Thyroid gland (tissue), 4 donors: ENCODE data around the gene HEXD. TPM values are rescaled to one million over a fixed set of nuclear protein-coding genes. Genes with fewer than 3 reads are reported as not detected.
A peak's percentile ranks its signal among the peaks of the same experiment; 100 is the strongest.

Experiments
- DNase-seq, 2 donors: peaks; one replicate each; pipeline ENCODE4 v3.0.0-alpha.2; 2019
- H3K27ac ChIP-seq, 3 donors: fragments of 200-600 bp; sonication (generic); 1 replicate in 2 of 3; 2 replicates in 1 of 3; pipeline ENCODE4 v1.5.1; 2016 to 2019; ENCODE audit warnings: mild to moderate bottlenecking in 1 of 3, moderate library complexity in 1 of 3
- H3K27me3 ChIP-seq: fragments of 200-600 bp; sonication (generic); one replicate; pipeline ENCODE4 v1.5.1; 2019
- H3K36me3 ChIP-seq, 2 donors: fragments of 200-600 bp; sonication (generic); one replicate each; pipeline ENCODE4 v1.5.1; 2016 to 2019
- H3K4me1 ChIP-seq, 2 donors: fragments of 200-600 bp; sonication (generic); one replicate each; pipeline ENCODE4 v1.5.1; 2017 to 2019
- H3K4me3 ChIP-seq, 3 donors: fragments of 200-600 bp; sonication (generic); replicated peaks in 1 of 3; 1 replicate in 2 of 3; 2 replicates in 1 of 3; pipeline ENCODE4 v1.5.1; 2016; ENCODE audit warnings: mild to moderate bottlenecking in 1 of 3
- H3K9me3 ChIP-seq: fragments of 200-600 bp; sonication (generic); one replicate; pipeline ENCODE4 v1.5.1; 2017
- POLR2A ChIP-seq, 2 donors: fragments of 450-650 bp; IDR thresholded peaks; one replicate each; pipeline ENCODE4 v1.6.1; 2017; ENCODE audit warnings: antibody characterized with exemption in 2 of 2, mild to moderate bottlenecking in 2 of 2, moderate library complexity in 1 of 2
- WGBS, 2 donors: methylation state at CpG; one replicate each; pipeline ENCODE4 v1.1.5; 2017; 5-methylcytosine and 5-hydroxymethylcytosine counted together
- intact Hi-C: fragments of 100-400 bp; cut with DNase I; formaldehyde crosslinking; loops from one replicate; pipeline ENCODE4 v1.15.1; 2023
- total RNA-seq, 4 donors: library from RNA; depleted of rRNA; stranded (reverse); fragments of >200 nt; gene quantifications; one replicate each; pipeline ENCODE4 v1.2.3, GENCODE V29; 2016
- TF ChIP-seq, protein P1 (sequence below), 6 experiments: fragments of 200-600 bp in 3 of 6; fragments of 450-650 bp in 3 of 6; sonication (generic) in 3 of 6; IDR thresholded peaks; one replicate each; pipeline ENCODE4 v1.5.1; 2016 to 2019; ENCODE audit warnings: antibody characterized with exemption in 6 of 6, mild to moderate bottlenecking in 2 of 6, inconsistent platforms in 1 of 6, moderate library complexity in 1 of 6

HEXD gene
- total RNA-seq, 4 donors from 2014 or later: 33.2 to 72.7 (median 40.9) TPM

DNA sequence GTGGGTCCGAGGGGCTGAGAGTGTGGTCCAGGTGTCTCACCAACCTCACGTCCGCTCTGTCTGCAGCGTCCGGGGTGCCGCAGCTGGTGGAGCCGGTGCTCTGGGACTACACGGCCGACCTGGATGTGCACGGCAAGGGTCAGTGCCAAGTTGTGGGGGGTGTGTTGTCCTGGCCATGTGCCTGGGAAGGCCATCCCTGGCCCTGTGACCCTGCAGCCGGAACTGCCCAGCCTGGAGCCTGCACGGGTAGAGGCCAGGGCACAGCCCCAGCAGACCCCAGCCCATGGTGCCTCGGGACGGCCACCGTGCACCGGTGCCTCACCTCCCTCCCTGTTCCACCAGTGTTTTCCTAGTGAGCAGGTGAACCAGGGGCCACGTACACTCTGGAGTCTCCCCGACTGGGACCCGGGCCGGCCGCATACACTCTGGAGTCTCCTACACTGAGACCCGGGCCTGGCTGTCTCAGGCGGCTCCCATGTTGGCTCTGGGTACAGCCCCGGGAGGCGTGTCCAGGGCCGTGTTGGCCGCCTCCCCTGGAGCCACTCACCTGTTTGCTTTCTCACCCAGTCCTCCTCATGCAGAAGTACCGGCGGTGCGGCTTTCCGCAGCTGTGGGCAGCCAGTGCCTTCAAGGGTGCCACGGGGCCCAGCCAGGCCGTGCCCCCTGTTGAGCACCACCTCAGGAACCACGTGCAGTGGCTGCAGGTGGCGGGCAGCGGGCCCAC, 18.6 kb downstream of the HEXD start:
- Histone ChIP-seq H3K36me3 (no peaks in the 10 kb centered on the region), H3K4me1 (peaks cover 0 to 20% of the 10 kb centered on the region in 2 donors), H3K27me3 (no peaks in the 10 kb centered on the region), H3K27ac (no peak overlapping the region), H3K9me3 (no peaks in the 10 kb centered on the region), H3K4me3 (no peak overlapping the region)
- 77 to 84% methylated on average over 21 to 27 of the region's 36 CpGs for WGBS, 2 donors
- TF ChIP-seq POLR2A (IDR thresholded peaks at IDR 0.05): no peak
- TF ChIP-seq, protein P1, sequence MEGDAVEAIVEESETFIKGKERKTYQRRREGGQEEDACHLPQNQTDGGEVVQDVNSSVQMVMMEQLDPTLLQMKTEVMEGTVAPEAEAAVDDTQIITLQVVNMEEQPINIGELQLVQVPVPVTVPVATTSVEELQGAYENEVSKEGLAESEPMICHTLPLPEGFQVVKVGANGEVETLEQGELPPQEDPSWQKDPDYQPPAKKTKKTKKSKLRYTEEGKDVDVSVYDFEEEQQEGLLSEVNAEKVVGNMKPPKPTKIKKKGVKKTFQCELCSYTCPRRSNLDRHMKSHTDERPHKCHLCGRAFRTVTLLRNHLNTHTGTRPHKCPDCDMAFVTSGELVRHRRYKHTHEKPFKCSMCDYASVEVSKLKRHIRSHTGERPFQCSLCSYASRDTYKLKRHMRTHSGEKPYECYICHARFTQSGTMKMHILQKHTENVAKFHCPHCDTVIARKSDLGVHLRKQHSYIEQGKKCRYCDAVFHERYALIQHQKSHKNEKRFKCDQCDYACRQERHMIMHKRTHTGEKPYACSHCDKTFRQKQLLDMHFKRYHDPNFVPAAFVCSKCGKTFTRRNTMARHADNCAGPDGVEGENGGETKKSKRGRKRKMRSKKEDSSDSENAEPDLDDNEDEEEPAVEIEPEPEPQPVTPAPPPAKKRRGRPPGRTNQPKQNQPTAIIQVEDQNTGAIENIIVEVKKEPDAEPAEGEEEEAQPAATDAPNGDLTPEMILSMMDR (IDR thresholded peaks at IDR 0.05): no peak
- peak; percentile 50 to 56 for DNase-seq
- intact Hi-C loops: no loop called here

DNA sequence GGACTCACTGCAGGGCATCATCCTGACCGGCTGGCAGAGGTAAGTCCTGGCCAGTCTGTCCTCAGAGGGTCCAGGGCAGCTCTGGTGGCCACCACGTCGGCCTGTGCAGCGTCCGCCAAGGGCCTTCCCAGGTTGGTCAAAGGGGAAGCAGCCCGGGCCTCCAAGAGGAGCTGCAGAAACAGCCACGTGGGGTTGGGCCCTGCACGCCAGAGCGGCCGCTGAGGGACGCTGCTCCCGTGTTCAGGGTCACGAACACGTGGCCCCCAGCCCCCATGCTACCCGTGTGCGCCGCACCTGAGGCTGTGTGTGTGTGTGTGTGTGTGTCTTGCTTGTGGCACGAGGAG, 19.1 kb downstream of the HEXD start:
- intact Hi-C loops: no loop called here
- Histone ChIP-seq H3K4me3 (no peak overlapping the region), H3K9me3 (no peaks in the 10 kb centered on the region), H3K27me3 (no peaks in the 10 kb centered on the region), H3K27ac (no peak overlapping the region), H3K36me3 (peaks cover 0 to 5% of the 10 kb centered on the region in 2 donors), H3K4me1 (peaks cover 0 to 20% of the 10 kb centered on the region in 2 donors)
- TF ChIP-seq, protein P1 (IDR thresholded peaks at IDR 0.05): no peak
- TF ChIP-seq POLR2A (IDR thresholded peaks at IDR 0.05): no peak
- DNase-seq: no peak
- WGBS, 2 donors: 93 to 95% methylated on average over 8 to 17 of the region's 18 CpGs

DNA sequence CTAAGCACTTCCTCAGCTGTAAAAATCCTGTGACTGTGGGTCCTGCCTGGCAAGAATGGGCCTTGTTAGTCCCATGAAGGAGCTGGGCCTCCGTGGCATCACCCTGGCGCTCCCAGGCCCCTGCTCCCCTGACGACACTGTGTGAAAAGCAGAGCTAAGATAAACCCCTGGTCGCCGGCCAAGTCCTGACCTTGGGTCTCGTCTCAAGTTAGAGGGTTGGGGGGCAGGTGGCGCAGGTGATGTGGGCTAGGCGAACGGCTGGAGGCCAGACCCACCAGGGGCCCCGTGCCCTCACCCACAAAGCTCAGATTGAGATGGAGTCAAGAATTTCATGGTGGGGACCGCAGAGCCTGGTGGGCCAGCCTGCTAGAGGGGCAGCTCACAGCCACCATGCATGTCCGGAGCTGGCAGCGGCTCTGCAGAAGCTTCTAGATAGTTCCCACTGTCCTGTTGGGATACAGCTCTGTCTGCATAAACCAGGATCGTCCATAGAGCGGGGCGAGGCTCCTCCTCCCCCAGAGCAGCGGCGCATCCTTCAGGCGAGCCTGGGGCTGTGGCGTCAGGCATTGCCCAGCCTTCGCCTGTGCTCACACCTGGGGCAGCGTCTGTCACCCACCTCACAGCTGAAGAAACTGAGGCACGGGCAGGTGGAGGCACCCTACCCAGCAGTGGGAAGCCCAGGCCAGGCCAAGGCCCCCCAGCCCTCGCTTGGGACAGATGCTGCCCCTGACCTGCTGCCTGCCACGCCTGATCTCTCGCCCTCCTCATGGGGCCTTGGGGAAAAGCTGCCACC, 20.4 kb downstream of the HEXD start:
- Histone ChIP-seq H3K27ac (no peak overlapping the region), H3K36me3 (peaks cover 0 to 9% of the 10 kb centered on the region in 2 donors)
- no peak for DNase-seq

DNA sequence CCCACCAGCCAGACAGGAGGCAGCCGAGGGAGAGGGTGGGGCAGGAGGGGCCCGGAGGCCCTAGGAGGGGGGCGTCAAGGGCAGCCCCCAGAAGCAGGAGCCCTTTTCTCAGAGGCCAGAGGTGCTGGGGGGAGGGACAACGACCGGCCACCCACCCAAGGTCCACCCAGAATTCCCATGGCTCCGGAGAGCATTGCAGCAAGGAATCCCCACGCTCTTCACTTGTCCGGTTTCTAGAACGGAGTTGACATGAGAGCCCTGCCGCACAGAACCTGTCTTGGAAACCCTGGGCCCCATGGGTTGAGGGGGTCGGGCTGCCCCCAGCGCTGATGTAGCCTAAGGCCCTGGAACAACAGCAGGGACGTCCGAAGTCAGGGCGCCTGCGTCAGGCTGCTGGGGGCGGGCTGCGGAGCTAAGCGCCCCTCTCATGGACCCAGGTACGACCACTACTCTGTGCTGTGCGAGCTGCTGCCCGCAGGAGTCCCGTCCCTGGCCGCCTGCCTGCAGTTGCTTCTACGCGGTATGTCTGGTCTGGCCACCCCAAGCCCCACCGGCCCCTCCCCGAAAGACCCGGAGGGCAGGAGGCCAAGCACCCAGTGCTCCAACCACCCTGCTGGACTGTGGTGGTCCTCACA, 21.2 kb downstream of the HEXD start:
- DNase-seq: no peak
- no peaks in the 10 kb centered on the region for H3K9me3 ChIP-seq

More for the DNA sequence above, 20.4 kb downstream of the HEXD start:
- peaks cover 0 to 20% of the 10 kb centered on the region in 2 donors for H3K4me1 ChIP-seq
- intact Hi-C loops: no loop called here
- H3K9me3 ChIP-seq: no peaks in the 10 kb centered on the region
- 80 to 92% methylated on average over 2 to 18 of the region's 26 CpGs for WGBS, 2 donors
- H3K27me3 ChIP-seq: no peaks in the 10 kb centered on the region
- TF ChIP-seq, protein P1 (IDR thresholded peaks at IDR 0.05): no peak
- no peak for TF ChIP-seq POLR2A (IDR thresholded peaks at IDR 0.05)
- no peak overlapping the region for H3K4me3 ChIP-seq

More for the DNA sequence above, 21.2 kb downstream of the HEXD start:
- peaks cover 0 to 9% of the 10 kb centered on the region in 2 donors for H3K36me3 ChIP-seq
- H3K4me1 ChIP-seq: peaks cover 0 to 20% of the 10 kb centered on the region in 2 donors
- TF ChIP-seq, protein P1 (IDR thresholded peaks at IDR 0.05): no peak
- no peak for TF ChIP-seq POLR2A (IDR thresholded peaks at IDR 0.05)
- 83 to 88% methylated on average over 7 to 20 of the region's 29 CpGs for WGBS, 2 donors
- H3K27ac ChIP-seq: no peak overlapping the region
- no peaks in the 10 kb centered on the region for H3K27me3 ChIP-seq
- no peak overlapping the region for H3K4me3 ChIP-seq
- intact Hi-C loops: no loop called here
